Uterus (tissue), 2 donors: ENCODE measurements around the gene TRIM40.

Experiments
- POLR2A ChIP-seq, 2 donors: fragments of 450-650 bp; IDR thresholded peaks; one replicate each; pipeline ENCODE4 v1.6.1; 2016; ENCODE audit warnings: antibody characterized with exemption in 2 of 2, mild to moderate bottlenecking in 1 of 2, moderate library complexity in 1 of 2
- TF ChIP-seq, protein P1 (sequence below), 4 experiments: fragments of 200-600 bp in 2 of 4; fragments of 450-650 bp in 2 of 4; sonication (generic) in 2 of 4; IDR thresholded peaks; one replicate each; pipeline ENCODE4 v1.5.1; 2016 to 2019; ENCODE audit warnings: antibody characterized with exemption in 4 of 4, mild to moderate bottlenecking in 2 of 4, moderate library complexity in 1 of 4

DNA sequence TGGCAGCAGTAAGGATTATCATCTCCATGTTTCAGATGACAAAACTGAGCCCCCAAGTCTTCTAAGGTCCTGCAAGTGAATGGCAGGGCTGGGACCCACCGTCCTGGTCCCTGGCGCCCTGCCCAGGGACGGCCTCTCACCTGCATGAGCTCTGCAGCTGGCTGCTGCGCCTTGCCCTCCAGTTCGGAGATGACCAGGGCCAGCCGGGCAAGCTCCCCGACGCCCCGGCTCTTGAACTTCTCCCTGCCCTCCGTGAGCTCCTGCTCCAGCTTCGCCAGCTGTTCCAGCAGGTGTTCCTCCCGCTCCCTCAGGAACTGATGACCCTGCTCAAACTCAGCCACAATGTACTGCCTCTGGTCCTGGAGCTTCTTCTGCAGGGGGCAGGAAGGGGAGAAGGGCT, 60.4 kb downstream of the TRIM40 start:
- TF ChIP-seq, protein P1, sequence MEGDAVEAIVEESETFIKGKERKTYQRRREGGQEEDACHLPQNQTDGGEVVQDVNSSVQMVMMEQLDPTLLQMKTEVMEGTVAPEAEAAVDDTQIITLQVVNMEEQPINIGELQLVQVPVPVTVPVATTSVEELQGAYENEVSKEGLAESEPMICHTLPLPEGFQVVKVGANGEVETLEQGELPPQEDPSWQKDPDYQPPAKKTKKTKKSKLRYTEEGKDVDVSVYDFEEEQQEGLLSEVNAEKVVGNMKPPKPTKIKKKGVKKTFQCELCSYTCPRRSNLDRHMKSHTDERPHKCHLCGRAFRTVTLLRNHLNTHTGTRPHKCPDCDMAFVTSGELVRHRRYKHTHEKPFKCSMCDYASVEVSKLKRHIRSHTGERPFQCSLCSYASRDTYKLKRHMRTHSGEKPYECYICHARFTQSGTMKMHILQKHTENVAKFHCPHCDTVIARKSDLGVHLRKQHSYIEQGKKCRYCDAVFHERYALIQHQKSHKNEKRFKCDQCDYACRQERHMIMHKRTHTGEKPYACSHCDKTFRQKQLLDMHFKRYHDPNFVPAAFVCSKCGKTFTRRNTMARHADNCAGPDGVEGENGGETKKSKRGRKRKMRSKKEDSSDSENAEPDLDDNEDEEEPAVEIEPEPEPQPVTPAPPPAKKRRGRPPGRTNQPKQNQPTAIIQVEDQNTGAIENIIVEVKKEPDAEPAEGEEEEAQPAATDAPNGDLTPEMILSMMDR (IDR thresholded peaks at IDR 0.05) = no peak
- no peak for TF ChIP-seq POLR2A (IDR thresholded peaks at IDR 0.05)
